ENCODE results near the gene SSC4D.
"Not testable (repeated sequence)": the region's sequence is repeated elsewhere in the genome, so short reads cannot be mapped to it uniquely, and the experiment has no call there.

SSC4D gene

DNA sequence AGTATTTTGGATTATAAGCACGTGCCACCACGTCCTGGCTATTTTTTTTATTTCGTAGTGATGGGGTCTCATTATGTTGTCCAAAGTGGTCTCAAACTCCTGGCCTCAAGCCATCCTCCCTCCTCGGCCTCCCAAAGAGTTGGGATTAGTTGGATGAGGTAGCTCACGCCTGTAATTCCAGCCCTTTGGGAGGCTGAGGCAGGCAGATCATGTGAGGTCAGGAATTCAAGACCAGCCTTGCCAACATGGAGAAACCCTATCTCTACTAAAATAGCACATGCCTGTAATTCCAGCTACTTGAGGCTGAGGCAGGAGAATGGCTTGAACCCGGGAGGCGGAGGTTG is 28.9 kb downstream of the SSC4D start:
- DNase-seq = no peak

DNA sequence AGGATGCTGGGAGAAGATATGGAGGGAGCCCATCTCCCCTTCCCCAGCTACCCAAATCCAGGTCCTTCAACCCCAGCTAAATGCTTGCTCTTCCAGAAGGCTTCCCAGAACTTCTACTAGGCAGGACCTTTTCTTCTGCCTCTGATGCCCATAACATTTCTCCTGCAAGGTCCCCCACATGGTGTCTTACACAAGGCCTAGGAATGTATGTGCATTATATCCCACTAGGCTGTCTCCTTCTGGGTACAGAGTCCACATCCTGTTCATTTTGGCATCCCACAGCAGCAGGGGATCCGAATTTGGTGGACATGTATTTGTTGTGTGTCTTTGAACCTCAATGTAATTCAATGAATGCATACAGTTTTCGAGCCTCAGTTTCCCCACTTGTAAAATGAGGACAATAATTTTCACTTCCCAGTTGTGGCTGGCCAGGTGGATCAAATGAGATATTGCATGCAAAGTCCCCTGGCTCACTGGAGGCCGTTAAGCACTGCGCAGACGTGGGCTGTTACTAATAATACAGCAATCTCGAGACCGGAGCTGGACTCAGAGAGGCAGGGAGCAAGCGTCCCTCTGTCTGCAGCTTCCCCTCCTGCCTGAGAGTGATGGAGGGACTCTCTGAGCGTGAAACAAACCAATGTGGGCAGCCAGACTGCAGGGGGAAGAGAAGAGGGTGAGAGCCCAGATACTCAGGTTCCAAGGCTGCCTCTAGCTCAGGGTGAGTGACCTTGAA is 32.1 kb downstream of the SSC4D start:
- no peak for DNase-seq

DNA sequence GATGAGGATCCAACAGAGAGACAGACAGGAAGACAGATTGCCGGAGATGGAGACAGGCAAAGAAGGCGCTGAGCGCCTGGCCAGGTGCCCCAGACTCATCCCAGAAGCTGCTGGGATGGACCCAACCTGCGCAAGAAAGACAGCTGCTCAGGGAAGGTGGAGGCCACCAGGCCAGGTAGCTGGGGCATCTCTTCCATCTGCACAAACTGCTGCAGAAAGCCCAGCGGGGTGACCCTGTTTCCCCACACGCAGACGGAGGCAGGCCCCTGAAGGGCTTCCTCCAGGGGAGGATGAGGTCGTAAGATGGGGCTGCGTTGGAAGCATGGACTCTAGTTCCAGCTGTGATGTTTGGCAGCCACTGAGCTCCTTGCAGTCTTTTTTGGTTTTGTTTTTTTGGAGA is 34.2 kb downstream of the SSC4D start:
- no peak for DNase-seq

DNA sequence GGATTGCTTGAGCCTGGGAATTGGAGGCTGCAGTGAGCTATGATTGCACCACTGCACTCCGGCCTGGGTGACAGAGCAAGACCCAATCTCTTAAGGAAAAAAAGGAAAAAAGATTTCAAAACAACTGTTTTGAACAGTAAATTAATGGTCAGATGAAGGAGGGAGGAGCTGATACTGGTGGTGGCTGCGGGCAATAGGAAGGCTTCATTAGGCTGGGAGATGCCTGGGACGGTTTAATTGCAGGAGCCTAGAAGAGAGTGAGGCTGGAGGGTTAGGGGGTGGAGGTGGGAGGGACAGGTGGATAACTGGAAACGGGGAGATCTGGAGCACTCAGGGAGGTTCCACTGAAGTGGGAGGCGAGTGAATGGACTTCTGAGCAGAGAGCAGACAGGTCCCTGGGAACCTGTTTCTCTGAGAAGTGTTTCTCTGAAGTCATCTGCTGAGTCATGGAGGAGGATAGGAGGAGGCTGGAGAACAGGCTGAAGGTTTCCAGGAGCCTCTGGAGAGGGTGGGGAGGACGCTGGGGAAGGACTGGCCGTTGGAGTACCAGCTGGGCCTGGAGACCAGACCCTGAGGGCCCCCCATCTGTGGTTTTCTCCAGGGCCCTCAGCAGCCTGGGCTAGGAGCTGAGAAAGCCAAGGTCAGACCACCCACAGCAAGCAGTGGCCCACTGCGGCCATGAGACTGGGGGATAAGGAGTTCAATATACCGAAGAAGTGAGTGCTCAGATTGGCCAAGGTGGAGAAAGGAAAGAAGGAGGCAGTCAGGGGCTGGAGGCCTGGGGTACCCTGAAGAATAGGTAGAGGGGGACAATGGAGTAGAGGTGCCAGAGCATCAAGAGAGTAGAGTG is 36.3 kb downstream of the SSC4D start:
- no peak for DNase-seq

DNA sequence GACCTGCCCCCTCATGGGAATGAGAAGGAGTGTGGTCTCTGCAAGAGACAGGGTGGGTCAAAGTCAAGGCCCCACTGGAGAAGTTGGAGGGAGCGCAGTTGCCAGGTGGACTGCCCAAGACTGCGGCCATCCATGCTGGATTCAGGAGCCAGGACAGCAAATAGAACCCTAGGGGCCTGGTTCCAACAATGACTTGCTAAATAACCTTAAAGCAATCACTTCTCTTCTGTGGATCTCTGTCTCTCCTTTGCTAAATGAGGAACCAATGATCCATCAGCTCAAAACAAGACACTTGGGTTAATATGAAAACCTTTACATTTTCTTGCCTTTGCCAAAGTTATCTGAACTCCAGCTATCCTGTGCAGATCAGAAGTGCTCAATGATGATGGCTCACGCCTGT is 38.1 kb downstream of the SSC4D start:
- DNase-seq = no peak

DNA sequence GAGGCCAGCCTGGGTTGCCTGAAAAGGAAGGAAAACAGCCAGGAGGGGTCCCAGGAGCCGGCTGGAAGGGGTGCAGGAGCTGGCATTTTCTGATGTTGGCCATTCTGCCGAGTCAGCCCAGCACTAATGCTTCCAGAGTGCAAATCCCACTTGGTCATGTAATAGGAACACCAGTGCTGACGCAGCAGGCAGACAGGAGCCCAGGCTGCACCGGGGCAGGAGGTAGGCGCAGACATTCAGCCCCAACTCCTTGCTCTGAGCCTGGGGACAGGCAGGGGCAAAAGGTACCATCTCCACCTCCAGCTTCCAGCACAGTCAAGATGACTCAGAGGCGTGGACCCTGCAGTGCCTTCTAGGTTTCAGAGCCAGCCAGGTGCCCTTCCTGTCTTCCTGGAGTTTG is 40.5 kb downstream of the SSC4D start:
- no peak for DNase-seq

DNA sequence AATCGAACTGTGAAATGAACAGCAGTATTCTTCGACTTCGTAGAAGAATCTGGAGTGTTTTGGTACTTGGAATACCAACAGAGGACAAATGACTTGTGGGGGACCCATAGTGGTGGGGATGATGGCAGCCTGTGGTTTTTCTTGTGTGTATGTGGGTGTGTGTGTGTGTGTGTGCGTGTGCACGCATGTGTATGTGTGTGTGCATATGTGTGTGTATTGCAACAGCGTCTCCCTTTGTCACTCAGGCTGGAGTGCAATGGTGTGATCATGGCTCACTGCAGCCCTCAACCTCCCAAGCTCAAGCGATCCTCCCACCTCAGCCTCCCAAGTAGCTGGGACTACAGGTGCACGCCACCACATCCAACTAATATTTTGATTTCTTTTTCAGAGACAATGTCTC is 41.3 kb downstream of the SSC4D start:
- no peak for DNase-seq

DNA sequence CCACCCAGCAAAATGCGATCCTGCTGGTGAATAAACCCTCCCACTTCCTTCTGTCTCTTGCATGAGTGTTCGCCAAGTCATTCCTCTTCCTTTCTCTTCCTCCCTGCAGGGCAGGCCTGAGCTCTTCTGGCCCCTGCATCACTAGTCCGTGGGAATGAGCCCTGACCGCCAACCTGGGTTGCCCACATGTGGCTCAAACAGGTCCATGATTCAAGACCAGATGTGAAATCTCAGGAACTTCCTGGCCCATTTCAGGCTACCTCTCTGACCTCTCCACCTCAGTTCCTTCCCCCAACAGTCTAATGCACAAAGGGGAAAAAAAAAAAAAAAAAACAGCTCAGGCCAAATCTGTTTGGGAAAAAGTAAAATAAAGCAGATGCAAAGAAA is 45.3 kb downstream of the SSC4D start:
- DNase-seq = no peak

DNA sequence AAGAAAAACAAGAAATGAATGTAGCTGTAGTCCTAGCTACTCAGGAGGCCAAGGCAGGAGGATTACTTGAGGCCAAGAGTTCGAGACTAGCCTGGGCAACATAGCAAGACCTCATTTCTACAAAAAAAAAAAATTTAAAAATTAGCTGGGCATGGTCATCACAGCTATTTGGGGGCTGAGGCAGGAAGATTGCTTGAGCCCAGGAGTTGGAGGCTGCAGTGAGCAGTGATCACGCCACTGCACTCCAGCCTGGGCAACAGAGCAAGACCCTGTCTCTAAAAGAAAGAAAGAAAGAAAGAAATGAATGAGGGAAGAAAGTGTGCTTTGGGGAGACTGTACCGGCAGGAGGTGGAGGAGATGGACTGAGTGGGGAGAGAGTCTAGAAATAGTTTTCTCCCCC is 45.7 kb downstream of the SSC4D start:
- not testable (repeated sequence) for DNase-seq

DNA sequence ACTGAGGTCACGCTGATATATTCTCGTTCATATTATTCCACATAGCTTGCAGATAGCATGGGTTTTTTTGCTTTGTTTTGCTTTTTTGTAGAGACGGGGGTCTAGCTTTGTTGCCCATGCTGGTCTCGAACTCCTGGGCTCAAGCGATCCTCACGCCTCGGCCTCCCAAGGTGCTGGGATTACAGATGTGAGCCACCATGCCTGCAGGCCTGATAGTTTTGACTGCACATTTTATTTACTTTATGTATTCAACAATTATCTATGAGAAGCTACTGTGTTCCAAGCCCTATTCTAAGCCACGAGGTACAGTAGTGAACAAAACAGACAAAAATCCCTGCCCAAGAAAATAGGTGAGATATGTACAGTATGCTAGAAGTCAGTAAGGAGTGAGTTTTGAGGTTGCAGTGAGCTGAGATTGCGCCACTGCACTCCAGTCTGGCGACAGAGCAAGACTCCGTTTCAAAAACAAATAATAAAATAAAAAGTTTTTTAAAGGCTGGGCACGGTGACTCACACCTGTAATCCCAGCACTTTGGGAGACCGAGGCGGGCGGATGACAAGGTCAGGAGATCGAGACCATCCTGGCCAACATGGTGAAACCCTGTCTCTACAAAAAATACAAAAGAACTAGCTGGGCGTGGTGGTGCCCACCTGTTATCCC is 49.4 kb downstream of the SSC4D start:
- DNase-seq = no peak

DNA sequence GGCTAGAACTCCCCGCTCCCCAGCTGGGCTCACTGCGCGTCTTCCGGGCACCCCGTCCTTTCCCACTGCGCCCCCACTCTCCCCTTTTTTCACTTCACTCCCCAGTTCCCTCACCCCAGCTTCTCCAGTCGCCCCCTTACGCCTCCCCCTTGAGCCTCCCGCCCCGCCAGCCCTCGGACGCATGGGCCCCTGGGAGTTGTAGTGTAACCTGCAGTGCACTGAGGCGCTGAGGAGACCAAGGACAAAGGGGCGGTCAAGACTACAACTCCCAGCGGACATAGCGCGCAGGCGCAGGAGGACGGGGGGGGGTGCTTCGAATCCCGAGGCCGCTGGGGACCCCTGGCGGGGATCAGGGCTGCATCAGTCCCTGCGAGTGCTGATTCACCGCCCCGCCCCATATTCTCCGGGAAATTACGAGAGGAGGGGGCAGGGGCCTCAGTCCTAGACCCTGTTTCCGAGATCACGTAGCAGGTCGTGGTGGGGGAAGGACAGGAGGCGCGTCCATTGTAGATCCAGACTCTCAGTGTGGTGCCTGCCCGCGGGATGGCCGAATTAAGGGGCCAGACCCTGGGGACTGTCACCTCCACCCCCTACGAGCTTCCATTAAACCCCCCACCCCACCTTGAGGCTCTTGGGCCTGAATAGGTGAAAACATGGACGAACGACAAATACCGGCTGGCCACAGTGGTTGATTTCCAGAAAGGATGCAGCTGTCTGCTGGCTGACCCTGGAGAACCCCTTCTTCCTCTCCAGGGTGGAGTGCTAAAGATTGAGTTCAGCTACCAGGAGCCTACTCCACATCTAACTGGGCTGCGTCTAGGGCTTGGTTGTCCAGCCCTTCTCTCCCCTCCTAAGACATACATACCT is 50.2 kb downstream of the SSC4D start:
- DNase-seq = peak; percentile 97

DNA sequence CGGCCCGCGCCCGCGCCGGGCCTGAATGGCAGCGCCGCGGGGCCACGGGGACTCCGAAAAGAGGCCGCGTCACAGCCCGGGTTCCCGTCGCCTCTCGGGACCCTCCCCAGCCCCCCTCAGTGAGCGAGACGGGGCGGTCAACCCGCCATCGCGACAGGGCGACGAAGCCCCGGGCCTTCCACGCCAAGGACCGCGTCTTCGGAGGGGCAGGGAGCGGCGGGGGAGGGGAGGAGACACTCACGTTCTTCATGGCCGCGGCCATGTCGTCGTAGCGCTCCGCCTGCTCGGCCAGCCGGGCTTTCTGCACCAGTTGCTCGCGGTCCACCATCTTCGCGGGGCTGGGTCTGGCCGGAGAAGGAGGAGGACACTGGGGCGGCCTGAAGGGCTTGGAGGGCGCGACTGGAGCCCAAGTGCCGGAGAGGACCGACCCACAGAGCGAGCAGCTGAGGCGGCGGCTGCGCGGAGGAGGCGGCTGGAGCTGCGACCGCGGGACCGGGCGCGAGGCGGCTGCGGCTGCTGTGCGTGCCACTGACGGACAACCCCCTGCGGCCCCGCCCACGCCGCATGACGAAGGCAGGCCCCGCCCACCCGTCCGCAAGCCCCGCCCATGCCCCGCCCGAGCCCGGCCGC is 50.9 kb downstream of the SSC4D start, which contains the start of gene YWHAG:
Gene YWHAG, minus strand, starts transcription at position 511 of the 630 bp plus-strand sequence. Its CDS starts 183 bp downstream, at position 328.
- DNase-seq = peak; percentile 72

DNA sequence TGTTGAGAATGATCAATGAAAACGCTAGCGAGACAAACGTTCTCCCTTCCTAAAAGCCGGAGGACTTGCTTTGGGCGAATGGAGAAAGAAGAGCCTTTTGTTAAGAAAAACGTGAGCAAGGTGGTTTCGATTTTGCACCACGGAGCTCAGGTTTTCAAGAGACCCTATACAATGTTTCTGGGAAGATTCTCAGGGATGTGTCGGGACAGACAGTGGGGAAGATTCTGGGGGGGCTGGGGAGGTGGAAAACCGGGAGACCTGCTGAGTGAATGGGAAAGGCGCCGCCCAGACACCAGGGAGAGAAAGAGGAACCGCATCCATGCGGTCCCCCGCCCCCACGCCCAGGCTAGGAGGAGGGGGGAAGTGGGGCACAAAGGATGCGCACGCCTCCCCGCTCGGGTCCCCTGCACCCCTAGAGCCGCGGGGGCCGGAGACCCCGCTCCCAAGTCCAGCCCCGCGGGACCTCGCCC is 51.5 kb downstream of the SSC4D start:
- DNase-seq = no peak

DNA sequence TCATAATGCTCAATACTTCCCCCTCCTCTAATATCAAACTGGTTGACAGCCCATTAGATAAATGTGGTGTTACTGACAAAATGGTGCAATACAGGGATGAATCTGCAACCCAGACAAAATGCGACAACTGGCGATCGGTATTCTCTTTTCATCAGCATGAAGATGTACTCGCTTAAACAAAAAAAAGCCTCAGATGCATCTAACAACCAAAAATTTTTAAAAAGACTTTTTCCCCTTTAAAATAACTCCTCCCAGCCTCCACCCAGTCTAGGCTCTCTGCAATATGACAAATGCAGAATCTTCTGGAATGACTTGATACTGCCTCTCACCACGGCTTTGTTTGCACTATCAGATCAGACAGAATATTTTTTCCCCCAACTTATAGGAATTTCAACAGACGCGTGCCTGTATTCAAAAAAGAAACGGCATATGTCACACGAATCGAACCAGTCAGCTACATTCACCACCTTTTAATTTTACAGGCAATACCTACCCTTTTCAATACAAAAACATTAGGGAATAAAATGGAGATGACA is 52.0 kb downstream of the SSC4D start:
- DNase-seq = no peak

DNA sequence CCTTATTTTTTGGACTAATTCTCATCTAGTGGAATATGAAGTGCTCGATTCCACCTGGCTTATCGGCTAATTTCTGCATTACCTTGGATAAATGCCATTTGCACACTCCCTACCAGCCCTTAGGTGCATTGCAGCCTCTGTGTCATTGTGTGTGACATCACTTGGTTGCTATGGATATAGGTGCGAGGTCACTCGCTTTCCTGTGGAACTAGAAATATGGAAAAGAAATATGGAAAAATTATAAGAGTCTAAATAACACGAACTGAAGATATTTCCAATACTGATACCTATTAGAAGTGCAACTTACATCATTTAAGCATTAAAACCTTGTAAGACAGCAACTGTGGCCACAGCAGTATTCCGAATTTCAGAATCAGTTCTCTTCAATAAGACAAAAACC is 52.7 kb downstream of the SSC4D start:
- DNase-seq = peak; percentile 10

DNA sequence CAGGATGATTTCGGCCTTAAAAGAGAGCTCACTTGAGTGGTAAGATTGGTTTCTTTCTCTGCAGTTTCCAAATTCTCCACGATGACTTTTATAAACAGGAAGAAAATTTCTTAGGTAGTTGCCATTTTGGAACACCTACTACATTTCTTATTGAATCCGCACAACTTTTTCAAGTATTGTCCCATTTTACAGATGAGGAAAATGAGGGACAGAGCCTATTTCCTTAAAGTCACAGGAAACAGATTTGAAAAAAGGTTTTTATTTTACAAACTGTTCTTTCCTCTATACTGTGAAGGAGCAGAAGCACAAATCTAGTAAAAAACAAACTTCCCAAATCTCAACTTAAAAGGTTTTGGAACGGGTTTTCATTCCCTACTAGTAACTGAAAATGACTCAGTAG is 53.4 kb downstream of the SSC4D start:
- no peak for DNase-seq

DNA sequence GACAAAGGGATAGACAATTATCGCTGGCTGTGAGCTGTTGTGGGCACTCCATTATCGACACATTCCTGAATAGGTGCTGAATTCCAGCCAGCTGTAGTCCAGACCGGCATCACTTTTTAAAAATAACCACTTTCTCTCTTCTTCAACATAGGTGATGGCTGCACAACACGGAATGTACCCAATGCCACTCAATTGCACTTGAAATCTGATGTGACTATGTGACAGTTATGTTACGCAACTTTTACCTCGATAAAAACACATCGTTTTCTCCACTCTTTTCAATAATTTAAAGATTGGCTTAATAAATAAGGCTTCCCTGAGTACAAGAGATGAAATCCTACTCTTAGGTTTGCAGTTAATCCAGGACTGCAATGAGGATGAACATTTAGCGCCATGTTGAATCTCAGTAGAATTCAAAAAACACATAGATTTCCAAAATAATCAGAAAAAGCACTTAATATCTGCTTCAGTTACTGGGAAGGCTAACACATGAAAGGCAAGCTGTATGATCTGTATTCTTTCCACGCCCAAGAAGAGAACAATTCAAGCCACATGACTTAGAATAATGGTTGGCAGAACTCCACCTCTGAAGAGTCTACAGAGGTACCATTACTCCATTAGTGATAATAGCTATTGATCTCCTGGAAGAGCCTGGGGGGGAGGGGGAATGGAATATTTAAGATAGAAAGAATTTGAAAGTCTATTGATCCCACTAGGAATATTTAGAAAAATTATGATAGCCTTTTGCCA is 54.3 kb downstream of the SSC4D start:
- DNase-seq = no peak

DNA sequence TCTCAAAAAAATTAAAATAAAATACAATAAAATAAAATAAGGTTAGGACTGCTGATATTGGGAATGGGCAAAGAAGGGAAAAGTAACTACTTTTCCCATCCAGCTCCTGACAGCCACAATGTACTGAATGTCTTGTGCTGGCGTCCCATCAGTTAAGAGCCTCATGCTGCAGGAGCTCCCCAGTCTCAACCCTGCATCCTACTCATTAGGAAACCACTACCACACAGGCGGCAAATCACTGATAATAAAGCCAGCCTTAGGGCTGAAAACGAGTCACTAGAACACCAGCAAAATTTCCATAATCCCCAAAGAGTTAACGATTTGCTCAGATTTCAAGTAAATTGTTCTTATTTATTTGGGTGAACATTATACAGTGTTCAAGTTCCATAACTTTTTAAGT is 55.0 kb downstream of the SSC4D start:
- DNase-seq = no peak

DNA sequence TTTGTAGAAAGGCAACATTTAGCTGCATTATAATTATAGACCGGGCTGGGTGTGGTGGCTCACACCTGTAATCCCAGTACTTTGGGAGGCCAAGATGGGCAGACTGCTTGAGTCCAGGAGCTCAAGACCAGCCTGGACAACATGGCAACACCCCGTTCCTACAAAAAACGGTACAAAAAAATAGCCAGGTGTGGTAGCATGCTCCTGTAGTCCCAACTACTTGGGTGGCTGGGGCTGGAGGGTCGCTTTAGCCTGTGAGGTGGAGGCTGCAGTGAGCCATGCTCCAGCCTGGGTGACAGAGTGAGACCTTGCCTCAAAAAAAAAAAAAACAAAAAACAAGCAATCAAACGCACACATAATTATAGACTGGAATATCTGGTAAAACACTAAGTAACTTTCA is 55.8 kb downstream of the SSC4D start:
- no peak for DNase-seq

DNA sequence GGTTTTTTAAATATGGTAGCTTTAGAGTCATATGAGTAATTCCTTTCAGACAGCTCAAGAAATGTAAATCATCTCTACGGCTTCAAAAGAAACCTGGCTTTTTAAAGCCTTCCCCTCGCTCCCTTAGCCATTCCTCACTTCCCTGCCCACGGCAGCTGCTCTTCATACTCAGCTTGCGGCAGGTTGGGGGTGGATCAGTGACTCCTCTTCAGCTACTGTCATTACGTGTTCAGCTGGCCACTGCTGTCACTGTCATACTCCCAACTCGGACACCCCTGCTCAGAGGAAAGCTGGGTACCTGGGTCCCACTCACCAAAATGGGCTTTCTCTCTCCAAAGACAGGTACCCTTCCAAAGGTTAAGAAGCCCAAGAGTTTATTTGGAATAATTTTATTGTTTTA is 57.3 kb downstream of the SSC4D start:
- no peak for DNase-seq

DNA sequence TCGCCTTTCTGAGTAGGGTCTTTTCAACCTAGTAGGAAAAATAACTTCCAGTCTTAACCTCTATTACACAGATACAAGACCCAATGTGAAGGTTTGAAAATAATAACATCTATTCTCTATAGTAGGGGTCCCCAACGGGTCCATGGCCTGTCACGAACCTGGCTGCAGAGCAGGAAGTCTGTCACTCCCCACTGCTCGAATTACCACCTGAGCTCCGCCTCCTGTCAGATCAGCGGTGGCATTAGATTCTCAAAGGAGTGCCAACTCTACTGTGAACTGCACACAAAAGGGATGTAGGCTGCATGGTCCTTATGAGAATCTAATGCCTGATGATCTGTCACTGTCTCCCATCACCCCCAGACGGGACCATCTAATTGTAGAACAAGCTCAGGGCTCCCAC is 58.1 kb downstream of the SSC4D start:
- no peak for DNase-seq
